ENCODE measurements around the gene LASP1. TPM values are rescaled to one million over a fixed set of nuclear protein-coding genes. Genes with fewer than 3 reads are reported as not detected.
"Not testable (repeated sequence)": the region's sequence is repeated elsewhere in the genome, so short reads cannot be mapped to it uniquely, and the experiment has no call there.

LASP1 gene
- total RNA-seq, 2 donors from 2014 or later, result 297 to 330 TPM

GRCh38 chr17:38848939-38849605 lies 20.8 kb upstream of the LASP1 start:
- Histone ChIP-seq H3K27ac (no peak overlapping the region), H3K27me3 (no peaks in the 10 kb centered on the region), H3K4me3 (no peak overlapping the region), H3K9ac (ENCODE audit: low read depth in 2 of 2, low read length in 2 of 2) (no peak overlapping the region), H3K9me3 (no peaks in the 10 kb centered on the region), H3K4me1 (peaks cover 7% of the 10 kb centered on the region), H3K36me3 (peaks cover 22% of the 10 kb centered on the region)
- intact Hi-C loops (cut with DNase I), result no loop called here
- TF ChIP-seq CTCF (IDR thresholded peaks at IDR 0.05), result no peak
- DNase-seq, result no peak

GRCh38 chr17:38850374-38850773 lies 19.5 kb upstream of the LASP1 start:
- intact Hi-C loops (cut with DNase I), result no loop called here
- no peak overlapping the region for H3K27ac ChIP-seq
- H3K4me3 ChIP-seq, result no peak overlapping the region
- no peak for DNase-seq
- no peaks in the 10 kb centered on the region for H3K27me3 ChIP-seq
- no peaks in the 10 kb centered on the region for H3K9me3 ChIP-seq
- no peak for TF ChIP-seq CTCF (IDR thresholded peaks at IDR 0.05)
- peaks cover 7% of the 10 kb centered on the region for H3K4me1 ChIP-seq
- no peak overlapping the region for H3K9ac ChIP-seq (ENCODE audit: low read depth in 2 of 2, low read length in 2 of 2)
- peaks cover 22% of the 10 kb centered on the region for H3K36me3 ChIP-seq

GRCh38 chr17:38851434-38851833 lies 18.4 kb upstream of the LASP1 start:
- TF ChIP-seq CTCF (IDR thresholded peaks at IDR 0.05), result no peak
- H3K4me3 ChIP-seq, result peak overlapping the region; percentile 72
- peaks cover 7% of the 10 kb centered on the region for H3K4me1 ChIP-seq
- no peaks in the 10 kb centered on the region for H3K9me3 ChIP-seq
- intact Hi-C loops (cut with DNase I), result no loop called here
- H3K36me3 ChIP-seq, result peaks cover 22% of the 10 kb centered on the region
- no peak for DNase-seq
- no peak overlapping the region for H3K27ac ChIP-seq
- no peaks in the 10 kb centered on the region for H3K27me3 ChIP-seq
- peak overlapping the region; percentile 45 to 100 for H3K9ac ChIP-seq (ENCODE audit: low read depth in 2 of 2, low read length in 2 of 2)

GRCh38 chr17:38852771-38853291 lies 17.0 kb upstream of the LASP1 start:
- peak overlapping the region; percentile 52 to 100 for H3K9ac ChIP-seq (ENCODE audit: low read depth in 2 of 2, low read length in 2 of 2)
- TF ChIP-seq CTCF (IDR thresholded peaks at IDR 0.05), result no peak
- H3K27ac ChIP-seq, result peak overlapping the region; percentile 94
- peaks cover 18% of the 10 kb centered on the region for H3K36me3 ChIP-seq
- intact Hi-C loops (cut with DNase I), result loop anchor here (2.0 kb wide), 1 partner anchor 28 kb away; the partner anchor contains the start of gene CWC25
- peaks cover 7% of the 10 kb centered on the region for H3K4me1 ChIP-seq
- peak overlapping the region; percentile 72 for H3K4me3 ChIP-seq
- no peak for DNase-seq
- H3K9me3 ChIP-seq, result no peaks in the 10 kb centered on the region
- no peaks in the 10 kb centered on the region for H3K27me3 ChIP-seq

- no peak for TF ChIP-seq CTCF (IDR thresholded peaks at IDR 0.05)
- H3K4me1 ChIP-seq, result peaks cover 7% of the 10 kb centered on the region
- H3K9ac ChIP-seq (ENCODE audit: low read depth in 2 of 2, low read length in 2 of 2), result peak within 1 kb of the TSS; percentile 70 to 100
- peak; percentile 95 for DNase-seq
- H3K27ac ChIP-seq, result peak within 1 kb of the TSS; percentile 94
- peaks cover 15% of the 10 kb centered on the region for H3K36me3 ChIP-seq
- no peaks in the 10 kb centered on the region for H3K9me3 ChIP-seq
- H3K27me3 ChIP-seq, result no peaks in the 10 kb centered on the region
- intact Hi-C loops (cut with DNase I), result loop anchor here (2.0 kb wide), 1 partner anchor 29 kb away; the partner anchor contains the start of gene CWC25
- H3K4me3 ChIP-seq, result peak within 1 kb of the TSS; percentile 72
These were observed 16.3 kb upstream of the LASP1 start, which contains the start of gene RPL23 for GRCh38 chr17:38853292-38854219. RPL23 (minus strand) TSS chr17:38853721; CDS start chr17:38853710, 11 bp downstream.

- H3K27ac ChIP-seq; H3K9ac ChIP-seq (ENCODE audit: low read depth in 2 of 2, low read length in 2 of 2); H3K36me3 ChIP-seq; H3K9me3 ChIP-seq; DNase-seq; intact Hi-C loops (cut with DNase I); H3K4me3 ChIP-seq; H3K27me3 ChIP-seq; H3K4me1 ChIP-seq: not testable (repeated sequence)
These were observed 14.7 kb upstream of the LASP1 start for GRCh38 chr17:38855101-38855714.

Data from colonic mucosa (tissue), 4 donors.